HG03378 (cell line): ENCODE results near the gene TEAD3.
"Not testable (repeated sequence)": the region's sequence is repeated elsewhere in the genome, so short reads cannot be mapped to it uniquely, and the experiment has no call there.

ENCODE experiments used
- ATAC-seq: cut with Tn5 transposase; IDR thresholded peaks from one replicate; pipeline ENCODE4 v1.9.1; 2021; ENCODE audit warnings: mild to moderate bottlenecking, moderate library complexity; ENCODE audit not compliant: unreplicated experiment

The TEAD3 gene

GRCh38 chr6:35452183-35453090 lies 44.4 kb downstream of the TEAD3 start, which contains the start of gene FANCE:
Gene FANCE (plus strand): TSS chr6:35452338. CDS start chr6:35452546, 208 bp downstream.
- peak; percentile 69 for ATAC-seq

- no peak for ATAC-seq
Measured at GRCh38 chr6:35451354-35452182, 45.3 kb downstream of the TEAD3 start.

- peak; percentile 44 for ATAC-seq
Measured at GRCh38 chr6:35449287-35449881, 47.5 kb downstream of the TEAD3 start.

- ATAC-seq = no peak
Measured at GRCh38 chr6:35448191-35448590, 48.7 kb downstream of the TEAD3 start.

GRCh38 chr6:35445691-35446090 lies 51.2 kb downstream of the TEAD3 start:
- no peak for ATAC-seq

GRCh38 chr6:35443341-35444030 lies 53.4 kb downstream of the TEAD3 start:
- ATAC-seq = no peak

GRCh38 chr6:35442693-35443092 lies 54.2 kb downstream of the TEAD3 start:
- no peak for ATAC-seq

GRCh38 chr6:35441642-35442041 lies 55.2 kb downstream of the TEAD3 start:
- no peak for ATAC-seq

GRCh38 chr6:35441205-35441604 lies 55.7 kb downstream of the TEAD3 start:
- no peak for ATAC-seq

GRCh38 chr6:35439308-35439707 lies 57.6 kb downstream of the TEAD3 start:
- ATAC-seq = no peak

- ATAC-seq = not testable (repeated sequence)
Measured at GRCh38 chr6:35438378-35439065, 58.4 kb downstream of the TEAD3 start.

- no peak for ATAC-seq
Measured at GRCh38 chr6:35436071-35436857, 60.6 kb downstream of the TEAD3 start.

GRCh38 chr6:35435074-35435837 lies 61.6 kb downstream of the TEAD3 start:
- ATAC-seq = no peak

- ATAC-seq = not testable (repeated sequence)
Measured at GRCh38 chr6:35432702-35433101, 64.2 kb downstream of the TEAD3 start.

- ATAC-seq = no peak
Measured at GRCh38 chr6:35432291-35432690, 64.6 kb downstream of the TEAD3 start.

GRCh38 chr6:35429463-35429862 lies 67.4 kb downstream of the TEAD3 start:
- ATAC-seq = no peak

GRCh38 chr6:35428421-35429149 lies 68.3 kb downstream of the TEAD3 start:
- no peak for ATAC-seq

- no peak for ATAC-seq
Measured at GRCh38 chr6:35427851-35428321, 69.0 kb downstream of the TEAD3 start.
